IMR-90 (cell line): ENCODE results near the gene ZSCAN5C. TPM values are rescaled to one million over a fixed set of nuclear protein-coding genes. Genes with fewer than 3 reads are reported as not detected.

ENCODE experiments used
- ATAC-seq: fragments of 200-7000 bp; cut with Tn5 transposase; 2 replicates; pipeline ENCODE4 v1.9.1; 2020; ENCODE audit warnings: low read depth, mild to moderate bottlenecking, moderate library complexity
- BruUV-seq: library from RNA; stranded (reverse); fragments of 400-500 nt; replicated peaks from 2 replicates; lab custom pipeline; 2021; lab: Mats Ljungman, UMichigan
- CTCF ChIA-PET: fragments of 300-600 bp; formaldehyde crosslinking; extraction: SDS; loops from one replicate; lab custom pipeline; 2021; ENCODE audit warnings: antibody characterized with exemption; lab: Yijun Ruan, JAX
- POLR2A ChIA-PET: fragments of 300-600 bp; sonication (Branson Sonifier 250); formaldehyde crosslinking; loops from one replicate; lab custom pipeline; 2022; ENCODE audit warnings: antibody characterized with exemption; ENCODE audit not compliant: unreplicated experiment; lab: Charles Lee
- DNase-seq: peaks from one replicate; pipeline ENCODE4 v3.0.0; 2013
- H2AFZ ChIP-seq: replicated peaks from 2 replicates; pipeline ENCODE3; 2013; ENCODE audit warnings: low read length, mild to moderate bottlenecking; ENCODE audit not compliant: poor library complexity
- H2AK5ac ChIP-seq: 2 replicates; pipeline ENCODE4 v1.6.1; 2013; ENCODE audit warnings: low read depth, low read length, inconsistent platforms
- H2AK9ac ChIP-seq: replicated peaks from 2 replicates; pipeline ENCODE3; 2013; ENCODE audit warnings: mild to moderate bottlenecking, low read depth, low read length, moderate library complexity; ENCODE audit not compliant: poor library complexity
- H2BK120ac ChIP-seq: 2 replicates; pipeline ENCODE4 v1.6.1; 2013; ENCODE audit warnings: low read depth, low read length, inconsistent platforms
- H2BK15ac ChIP-seq: 3 replicates; pipeline ENCODE4 v1.6.1; 2013; ENCODE audit warnings: low read depth, low read length, inconsistent platforms
- H2BK20ac ChIP-seq: 2 replicates; pipeline ENCODE4 v1.6.1; 2013; ENCODE audit warnings: low read depth, mild to moderate bottlenecking, inconsistent platforms, low read length, moderate library complexity
- H2BK5ac ChIP-seq: 2 replicates; pipeline ENCODE4 v1.6.1; 2013; ENCODE audit warnings: mild to moderate bottlenecking, low read depth, low read length, inconsistent platforms; ENCODE audit not compliant: poor library complexity, severe bottlenecking
- H3K14ac ChIP-seq: replicated peaks from 2 replicates; pipeline ENCODE4 v1.6.1; 2013; ENCODE audit warnings: low read depth, low read length, inconsistent platforms
- H3K18ac ChIP-seq: 2 replicates; pipeline ENCODE4 v1.6.1; 2013; ENCODE audit warnings: low read depth, low read length, control low read depth
- H3K23ac ChIP-seq: 2 replicates; pipeline ENCODE4 v1.6.1; 2013; ENCODE audit warnings: low read depth, low read length, inconsistent platforms
- H3K27ac ChIP-seq: 2 replicates; pipeline ENCODE4 v1.5.1; 2013; ENCODE audit warnings: mild to moderate bottlenecking, control low read depth, low read length; ENCODE audit not compliant: insufficient read depth
- H3K27me3 ChIP-seq: 2 replicates; pipeline ENCODE4 v1.6.1; 2013; ENCODE audit warnings: low read length; ENCODE audit not compliant: control insufficient read depth, insufficient read depth
- H3K36me3 ChIP-seq: 2 replicates; pipeline ENCODE4 v1.6.1; 2013; ENCODE audit warnings: low read length, mixed read lengths; ENCODE audit not compliant: control insufficient read depth, insufficient read depth
- H3K4ac ChIP-seq: 2 replicates; pipeline ENCODE4 v1.6.1; 2013; ENCODE audit warnings: low read depth, low read length, inconsistent platforms
- H3K4me1 ChIP-seq: 2 replicates; pipeline ENCODE4 v1.6.1; 2013; ENCODE audit warnings: low read length, mixed read lengths; ENCODE audit not compliant: control insufficient read depth, insufficient read depth
- H3K4me2 ChIP-seq: 2 replicates; pipeline ENCODE4 v1.6.1; 2013; ENCODE audit warnings: low read depth, mild to moderate bottlenecking, control low read depth, low read length, moderate library complexity
- H3K4me3 ChIP-seq: 2 replicates; pipeline ENCODE4 v1.5.1; 2013; ENCODE audit warnings: low read depth, mild to moderate bottlenecking, control low read depth, low read length, moderate library complexity; ENCODE audit not compliant: insufficient read depth
- H3K56ac ChIP-seq: 2 replicates; pipeline ENCODE4 v1.6.1; 2013; ENCODE audit warnings: low read length, inconsistent platforms; ENCODE audit not compliant: insufficient read depth; ENCODE audit errors: extremely low read depth
- H3K79me1 ChIP-seq, 2 experiments: 2 replicates each; pipeline ENCODE4 v1.6.1; 2013; ENCODE audit warnings: low read length in 2 of 2, inconsistent platforms in 1 of 2, low read depth in 1 of 2
- H3K9ac ChIP-seq: 2 replicates; pipeline ENCODE4 v1.6.1; 2013; ENCODE audit warnings: low read depth, low read length, control low read depth
- H3K9me1 ChIP-seq: 2 replicates; pipeline ENCODE4 v1.6.1; 2013; ENCODE audit warnings: low read length, inconsistent platforms; ENCODE audit not compliant: insufficient read depth
- H3K9me3 ChIP-seq: 2 replicates; pipeline ENCODE4 v1.6.1; 2013; ENCODE audit warnings: low read length; ENCODE audit not compliant: control insufficient read depth, insufficient read depth
- H4K20me1 ChIP-seq: 2 replicates; pipeline ENCODE4 v1.6.1; 2013; ENCODE audit warnings: low read length, inconsistent platforms; ENCODE audit not compliant: insufficient read depth
- H4K5ac ChIP-seq: 2 replicates; pipeline ENCODE4 v1.6.1; 2013; ENCODE audit warnings: mild to moderate bottlenecking, low read depth, low read length, control low read depth
- H4K8ac ChIP-seq, 2 experiments: 2 replicates each; pipeline ENCODE4 v1.6.1; 2013; ENCODE audit warnings: low read depth in 2 of 2, low read length in 2 of 2, control low read depth in 1 of 2, inconsistent platforms in 1 of 2
- H4K91ac ChIP-seq: 2 replicates; pipeline ENCODE4 v1.6.1; 2013; ENCODE audit warnings: low read depth, low read length, inconsistent platforms; ENCODE audit not compliant: insufficient read depth
- MAFK ChIP-seq: IDR thresholded peaks from 2 replicates; pipeline ENCODE4 v1.6.1; 2012; ENCODE audit warnings: low read depth, low read length, improper control_type of control experiment
- POLR2A ChIP-seq: IDR thresholded peaks from 2 replicates; pipeline ENCODE4 v1.6.1; 2012; ENCODE audit warnings: mild to moderate bottlenecking, low read depth, low read length
- RFX5 ChIP-seq: IDR thresholded peaks from 2 replicates; pipeline ENCODE4 v1.8.0; 2012; ENCODE audit warnings: low read depth, mild to moderate bottlenecking, low read length, moderate library complexity
- WGBS, 2 experiments: methylation state at CpG; one replicate each; pipeline versions ENCODE4 v1.1.5 to v1.1.7; 2013; ENCODE audit warnings: missing lambda C conversion rate in 2 of 2; ENCODE audit not compliant: insufficient read length in 1 of 2; ENCODE audit errors: extremely low coverage in 2 of 2; 5-methylcytosine and 5-hydroxymethylcytosine counted together
- dilution Hi-C: fragments of 300-500 bp; cut with HindIII; formaldehyde crosslinking; loops from one replicate; pipeline ENCODE4 v1.14.3; 2018; ENCODE audit warnings: low sequenced_read_pairs; ENCODE audit not compliant: unreplicated experiment
- in situ Hi-C: fragments of 300-500 bp; cut with MboI; formaldehyde crosslinking; loops from 3 replicates; pipeline ENCODE4 v1.14.3; 2019; ENCODE audit warnings: low sequenced_read_pairs, inconsistent platforms, mixed read lengths
- intact Hi-C: fragments of 100-400 bp; cut with micrococcal nuclease; formaldehyde crosslinking; loops from 2 replicates; pipeline ENCODE4 v1.10.0; 2022
- polyA plus RNA-seq, 3 experiments: library from polyadenylated mRNA; depleted of rRNA; stranded (reverse); fragments of >200 nt; gene quantifications; 2 replicates each; pipeline ENCODE4 v1.2.3, GENCODE V29; 2012; ENCODE audit warnings: low replicate concordance in 1 of 3
- total RNA-seq: library from RNA; depleted of rRNA; stranded (reverse); fragments of >200 nt; gene quantifications from 2 replicates; pipeline ENCODE4 v1.2.3, GENCODE V29; 2012; rRNA removed
- TF ChIP-seq, protein P1 (sequence below): fragments of 150-350 bp; IDR thresholded peaks from 2 replicates; pipeline ENCODE4 v1.6.1; 2016; ENCODE audit warnings: low read depth, mild to moderate bottlenecking, low read length, moderate library complexity, borderline replicate concordance

ZSCAN5C gene
- total and polyA plus RNA-seq, 2 of the 4 experiments (the other 2 are of a cell fraction), result not detected

DNA sequence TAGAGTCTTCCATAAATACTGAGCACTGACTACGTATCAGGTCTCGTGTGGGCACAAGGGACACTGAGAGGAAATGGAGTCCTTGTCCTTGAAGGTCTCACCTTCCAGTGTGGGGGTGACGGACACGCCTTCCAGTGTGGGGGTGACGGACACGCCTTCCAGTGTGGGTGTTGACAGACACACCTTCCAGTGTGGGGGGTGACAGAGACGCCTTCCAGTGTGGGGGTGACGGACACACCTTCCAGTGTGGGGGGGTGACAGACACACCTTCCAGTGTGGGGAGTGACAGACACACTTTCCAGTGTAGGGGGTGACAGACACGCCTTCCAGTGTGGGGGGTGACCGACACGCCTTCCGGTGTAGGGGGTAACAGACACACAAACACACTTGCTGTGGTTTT is 56.2 kb downstream of the ZSCAN5C start:
- Histone ChIP-seq H3K4ac (no peak overlapping the region), H2BK15ac (no peak overlapping the region), H3K27me3 (no peaks in the 10 kb centered on the region), H4K91ac (no peak overlapping the region), H3K9me3 (no peaks in the 10 kb centered on the region), H2BK20ac (no peak overlapping the region), H3K9ac (no peak overlapping the region), H3K23ac (no peak overlapping the region), H3K36me3 (no peaks in the 10 kb centered on the region), H3K9me1 (no peaks in the 10 kb centered on the region), H3K18ac (no peak overlapping the region), H2AK5ac (no peak overlapping the region), H3K79me1 (no peaks in the 10 kb centered on the region), H3K14ac (no peak overlapping the region), H3K4me3 (no peak overlapping the region), H3K27ac (no peak overlapping the region), H4K20me1 (no peaks in the 10 kb centered on the region), H4K5ac (no peak overlapping the region), H4K8ac (no peak overlapping the region), H3K56ac (no peak overlapping the region), H3K4me2 (no peak overlapping the region), H2AK9ac (no peak overlapping the region), H2BK120ac (no peak overlapping the region), H2AFZ (no peak overlapping the region), H3K4me1 (no peaks in the 10 kb centered on the region), H2BK5ac (no peak overlapping the region)
- ChIA-PET POLR2A (no interaction called here), CTCF (interaction anchor here (1.1 kb wide), 1 partner anchor 52 kb away, joined by 5 read pairs; no protein-coding TSS in a partner anchor)
- TF ChIP-seq RFX5, result no peak
- TF ChIP-seq, protein P1, sequence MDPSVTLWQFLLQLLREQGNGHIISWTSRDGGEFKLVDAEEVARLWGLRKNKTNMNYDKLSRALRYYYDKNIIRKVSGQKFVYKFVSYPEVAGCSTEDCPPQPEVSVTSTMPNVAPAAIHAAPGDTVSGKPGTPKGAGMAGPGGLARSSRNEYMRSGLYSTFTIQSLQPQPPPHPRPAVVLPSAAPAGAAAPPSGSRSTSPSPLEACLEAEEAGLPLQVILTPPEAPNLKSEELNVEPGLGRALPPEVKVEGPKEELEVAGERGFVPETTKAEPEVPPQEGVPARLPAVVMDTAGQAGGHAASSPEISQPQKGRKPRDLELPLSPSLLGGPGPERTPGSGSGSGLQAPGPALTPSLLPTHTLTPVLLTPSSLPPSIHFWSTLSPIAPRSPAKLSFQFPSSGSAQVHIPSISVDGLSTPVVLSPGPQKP, result no peak
- no peak for TF ChIP-seq MAFK
- TF ChIP-seq POLR2A, result no peak
- WGBS, 2 experiments, result no CpG with 5 or more reads among the region's 12 CpGs
- in situ Hi-C loops, result loop anchor here (10.0 kb wide), 1 partner anchor 183 kb away; no protein-coding TSS in a partner anchor
- intact Hi-C loops, result no loop called here
- ATAC-seq (no peak), DNase-seq (no peak)
- BruUV-seq, result no TSS peak
- dilution Hi-C loops, result no loop called here

Other genes starting within 250 kb of the ZSCAN5C start
- not detected in 2 replicates for gene NLRP5, start 215.5 kb upstream of the ZSCAN5C start, total RNA-seq
- gene NLRP5, start 215.5 kb upstream of the ZSCAN5C start, polyA plus RNA-seq (2012; rRNA removed), result not detected in 2 replicates
- 4.8 and 5.6 TPM in 2 replicates for gene ZNF787, start 81.0 kb upstream of the ZSCAN5C start, total RNA-seq
- 11.2 and 17.7 TPM in 2 replicates for gene ZNF787, start 81.0 kb upstream of the ZSCAN5C start, polyA plus RNA-seq (2012; rRNA removed)
- 2.5 and 3.3 TPM in 2 replicates for gene ZNF444, start 61.0 kb upstream of the ZSCAN5C start, total RNA-seq
- 20.3 and 25.2 TPM in 2 replicates for gene ZNF444, start 61.0 kb upstream of the ZSCAN5C start, polyA plus RNA-seq (2012; rRNA removed)
- not detected in 2 replicates for gene GALP, start 26.3 kb upstream of the ZSCAN5C start, total RNA-seq
- gene GALP, start 26.3 kb upstream of the ZSCAN5C start, polyA plus RNA-seq (2012; rRNA removed), result not detected in 2 replicates
- gene ZSCAN5B, start 4.5 kb upstream of the ZSCAN5C start, total RNA-seq, result not detected in 2 replicates
- not detected in 2 replicates for gene ZSCAN5B, start 4.5 kb upstream of the ZSCAN5C start, polyA plus RNA-seq (2012; rRNA removed)
- gene EDDM13, start 70.5 kb downstream of the ZSCAN5C start, total RNA-seq, result not detected in 2 replicates
- gene EDDM13, start 70.5 kb downstream of the ZSCAN5C start, polyA plus RNA-seq (2012; rRNA removed), result not detected in 2 replicates
- 3.6 and 4.3 TPM in 2 replicates for gene ZSCAN5A, start 112.6 kb downstream of the ZSCAN5C start, total RNA-seq
- 5.0 and 7.5 TPM in 2 replicates for gene ZSCAN5A, start 112.6 kb downstream of the ZSCAN5C start, polyA plus RNA-seq (2012; rRNA removed)
- gene ZNF582, start 191.3 kb downstream of the ZSCAN5C start, total RNA-seq, result 1.7 and 1.8 TPM in 2 replicates
- 1.6 and 1.9 TPM in 2 replicates for gene ZNF582, start 191.3 kb downstream of the ZSCAN5C start, polyA plus RNA-seq (2012; rRNA removed)
- 5.4 and 6.9 TPM in 2 replicates for gene ZNF583, start 202.1 kb downstream of the ZSCAN5C start, total RNA-seq
- 1.9 and 2.8 TPM in 2 replicates for gene ZNF583, start 202.1 kb downstream of the ZSCAN5C start, polyA plus RNA-seq (2012; rRNA removed)